ENCODE measurements around the gene ROBO2.

The ROBO2 gene

DNA sequence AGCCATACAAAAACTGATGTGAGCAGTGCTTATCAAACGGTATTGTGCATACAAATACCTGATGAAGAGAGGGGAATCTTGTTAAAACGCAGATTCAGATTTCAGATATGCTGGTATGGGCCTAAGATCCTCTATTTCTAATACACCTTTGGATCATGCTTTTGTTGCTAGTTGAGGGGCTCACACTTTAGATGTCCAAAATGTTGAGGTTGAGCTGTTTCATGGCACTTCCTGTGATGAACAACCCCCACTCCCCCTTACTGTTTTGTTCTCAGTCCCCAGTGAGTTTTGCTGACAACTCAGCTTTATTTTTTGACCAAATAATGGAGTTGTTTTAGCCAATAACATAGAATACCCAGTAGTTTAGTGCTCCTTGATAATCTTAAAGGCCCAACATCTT lies 53.2 kb downstream of the ROBO2 start:
- H3K4me3 ChIP-seq (ENCODE audit: low read depth, low read length): no peak overlapping the region
- H3K27ac ChIP-seq (ENCODE audit: extremely low read depth, low read depth, low read length): no peak overlapping the region
- no peaks in the 10 kb centered on the region for H3K9me3 ChIP-seq (ENCODE audit: control insufficient read depth, insufficient read depth, low read depth, low read length)
- ChIA-PET POLR2A (no interaction called here), CTCF (interaction anchor here (0.6 kb wide), 1 partner anchor 9 kb away, joined by 3 read pairs; no protein-coding TSS in a partner anchor)
- peak; percentile 27; the same call in 1 of the 2 replicates for TF ChIP-seq PRDM10 (tag by site-specific recombination; IDR thresholded peaks at IDR 0.05)
- no peak for TF ChIP-seq ZNF449 (tag by site-specific recombination; IDR thresholded peaks at IDR 0.05)
- no peaks in the 10 kb centered on the region for H3K4me1 ChIP-seq (ENCODE audit: control insufficient read depth, insufficient read depth, low read length)
- H3K36me3 ChIP-seq (ENCODE audit: control insufficient read depth in 2 of 2, insufficient read depth in 1 of 2, low read length in 2 of 2): no peaks in the 10 kb centered on the region

GRCh38 chr3:77096145-77096544 lies 56.2 kb downstream of the ROBO2 start:
- Histone ChIP-seq H3K4me3 (ENCODE audit: low read depth, low read length) (no peak overlapping the region), H3K4me1 (ENCODE audit: control insufficient read depth, insufficient read depth, low read length) (no peaks in the 10 kb centered on the region), H3K27ac (ENCODE audit: extremely low read depth, low read depth, low read length) (no peak overlapping the region), H3K36me3 (ENCODE audit: control insufficient read depth in 2 of 2, insufficient read depth in 1 of 2, low read length in 2 of 2) (no peaks in the 10 kb centered on the region), H3K9me3 (ENCODE audit: control insufficient read depth, insufficient read depth, low read depth, low read length) (no peaks in the 10 kb centered on the region)
- ChIA-PET POLR2A (no interaction called here), CTCF (no interaction called here)
- TF ChIP-seq ZNF48 (tag by site-specific recombination; IDR thresholded peaks at IDR 0.05): no peak
- TF ChIP-seq ZBTB21 (tag by site-specific recombination; IDR thresholded peaks at IDR 0.05): no peak
- no peak for TF ChIP-seq OVOL3 (tag by site-specific recombination; IDR thresholded peaks at IDR 0.05)
- TF ChIP-seq FEZF1 (tag by site-specific recombination; IDR thresholded peaks at IDR 0.05): no peak

DNA sequence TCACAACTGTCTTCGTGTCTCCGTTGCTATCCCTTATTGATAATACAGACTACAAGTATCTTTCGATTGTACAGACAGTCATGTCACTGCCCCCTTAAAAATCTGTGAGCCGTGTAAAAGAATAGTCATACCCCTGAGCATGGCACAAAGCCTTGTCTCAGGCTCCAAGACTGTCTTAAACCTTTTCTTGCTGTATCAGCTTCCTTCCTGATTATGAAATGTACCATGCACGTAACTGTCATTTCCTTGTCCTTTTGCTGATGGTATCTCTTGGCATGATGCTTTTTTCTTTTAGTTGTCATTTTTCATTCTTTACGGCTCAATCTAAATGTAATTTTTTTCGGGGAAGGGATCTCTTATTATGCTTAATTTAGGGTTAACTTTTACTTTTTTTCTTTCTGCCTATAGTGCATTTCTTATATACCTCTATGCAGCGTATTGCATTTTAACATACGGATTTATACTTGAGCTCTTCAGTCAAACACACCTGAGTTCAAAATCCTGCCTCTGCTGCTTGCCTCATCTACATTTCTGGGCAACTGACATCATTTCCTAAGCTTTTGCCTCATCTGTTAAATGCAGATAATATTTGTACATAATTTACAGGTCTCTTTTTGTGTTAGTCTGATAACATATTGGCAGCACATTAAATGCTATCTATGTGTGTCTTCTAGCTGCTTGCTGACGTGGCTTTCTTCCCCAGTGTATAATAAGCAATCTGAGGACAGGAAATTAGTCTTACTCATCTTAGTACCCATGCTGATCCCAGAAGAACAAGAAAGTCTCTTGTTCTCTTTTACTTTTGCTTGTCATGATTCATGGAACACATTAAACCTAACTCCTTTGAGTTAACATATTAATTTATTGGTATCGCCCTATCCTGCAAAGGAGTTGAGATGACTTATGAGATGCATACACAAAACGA lies 57.3 kb downstream of the ROBO2 start:
- no peaks in the 10 kb centered on the region for H3K36me3 ChIP-seq (ENCODE audit: control insufficient read depth in 2 of 2, insufficient read depth in 1 of 2, low read length in 2 of 2)
- ChIA-PET POLR2A (no interaction called here), CTCF (no interaction called here)
- no peak overlapping the region for H3K4me3 ChIP-seq (ENCODE audit: low read depth, low read length)
- H3K27ac ChIP-seq (ENCODE audit: extremely low read depth, low read depth, low read length): no peak overlapping the region
- peaks cover 4% of the 10 kb centered on the region; the same call in 1 of the 2 replicates for H3K4me1 ChIP-seq (ENCODE audit: control insufficient read depth, insufficient read depth, low read length)
- H3K9me3 ChIP-seq (ENCODE audit: control insufficient read depth, insufficient read depth, low read depth, low read length): no peaks in the 10 kb centered on the region
- TF ChIP-seq ZNF558 (tag by site-specific recombination; IDR thresholded peaks at IDR 0.05) (no peak), ZNF514 (tag by site-specific recombination; IDR thresholded peaks at IDR 0.05) (no peak), KLF16 (tag by site-specific recombination; IDR thresholded peaks at IDR 0.05) (no peak), SP7 (tag by site-specific recombination; IDR thresholded peaks at IDR 0.05) (no peak), ZNF76 (tag by site-specific recombination; IDR thresholded peaks at IDR 0.05; ENCODE audit: borderline replicate concordance, low read depth) (no peak), KLF10 (tag by site-specific recombination; IDR thresholded peaks at IDR 0.05) (no peak), REST (tag by site-specific recombination; IDR thresholded peaks at IDR 0.05) (no peak), IKZF3 (tag by site-specific recombination; IDR thresholded peaks at IDR 0.05) (no peak), ZNF302 (tag by site-specific recombination; IDR thresholded peaks at IDR 0.05; ENCODE audit: low read depth) (no peak), ZNF2 (tag by site-specific recombination; IDR thresholded peaks at IDR 0.05) (no peak), ZXDB (tag by site-specific recombination; IDR thresholded peaks at IDR 0.05) (no peak), ZIC2 (tag by site-specific recombination; IDR thresholded peaks at IDR 0.05) (no peak), REPIN1 (tag by site-specific recombination; IDR thresholded peaks at IDR 0.05; ENCODE audit: low read depth) (no peak)
- TF ChIP-seq, protein P1, sequence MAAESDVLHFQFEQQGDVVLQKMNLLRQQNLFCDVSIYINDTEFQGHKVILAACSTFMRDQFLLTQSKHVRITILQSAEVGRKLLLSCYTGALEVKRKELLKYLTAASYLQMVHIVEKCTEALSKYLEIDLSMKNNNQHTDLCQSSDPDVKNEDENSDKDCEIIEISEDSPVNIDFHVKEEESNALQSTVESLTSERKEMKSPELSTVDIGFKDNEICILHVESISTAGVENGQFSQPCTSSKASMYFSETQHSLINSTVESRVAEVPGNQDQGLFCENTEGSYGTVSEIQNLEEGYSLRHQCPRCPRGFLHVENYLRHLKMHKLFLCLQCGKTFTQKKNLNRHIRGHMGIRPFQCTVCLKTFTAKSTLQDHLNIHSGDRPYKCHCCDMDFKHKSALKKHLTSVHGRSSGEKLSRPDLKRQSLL (tag by site-specific recombination; IDR thresholded peaks at IDR 0.05): no peak
- TF ChIP-seq, protein P2, sequence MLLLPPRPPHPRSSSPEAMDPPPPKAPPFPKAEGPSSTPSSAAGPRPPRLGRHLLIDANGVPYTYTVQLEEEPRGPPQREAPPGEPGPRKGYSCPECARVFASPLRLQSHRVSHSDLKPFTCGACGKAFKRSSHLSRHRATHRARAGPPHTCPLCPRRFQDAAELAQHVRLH (tag by site-specific recombination; IDR thresholded peaks at IDR 0.05): no peak

Measured in HEK293 (cell line).